HG03025 (cell line): ENCODE results near the gene POLR3B.
"Not testable (repeated sequence)": the region's sequence is repeated elsewhere in the genome, so short reads cannot be mapped to it uniquely, and the experiment has no call there.

ENCODE experiments used
- ATAC-seq: cut with Tn5 transposase; IDR thresholded peaks from one replicate; pipeline ENCODE4 v1.9.1; 2021; ENCODE audit warnings: mild to moderate bottlenecking, moderate library complexity; ENCODE audit not compliant: unreplicated experiment, low FRiP score

Gene POLR3B

GRCh38 chr12:106446419-106447092, 89.0 kb downstream of the POLR3B start:
- ATAC-seq = no peak

DNA sequence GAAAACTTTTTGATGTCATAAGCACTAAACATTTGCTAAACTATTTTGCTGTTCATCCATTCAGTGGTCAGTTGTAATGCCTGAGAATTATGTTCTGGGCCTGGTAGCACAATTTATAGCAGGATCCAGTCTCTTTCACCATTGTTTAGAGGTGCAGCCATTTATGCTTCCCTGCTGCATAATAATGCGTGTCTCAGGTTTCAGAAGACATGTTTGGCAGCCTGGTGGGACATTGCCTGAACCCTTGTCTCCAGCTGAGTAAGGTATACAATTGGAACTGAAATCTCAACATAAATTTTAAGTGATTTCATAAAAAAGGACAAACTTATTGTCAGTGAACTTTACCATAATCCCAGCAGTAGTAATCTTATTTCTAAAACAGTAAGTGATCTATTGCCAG, 94.8 kb downstream of the POLR3B start:
- no peak for ATAC-seq

DNA sequence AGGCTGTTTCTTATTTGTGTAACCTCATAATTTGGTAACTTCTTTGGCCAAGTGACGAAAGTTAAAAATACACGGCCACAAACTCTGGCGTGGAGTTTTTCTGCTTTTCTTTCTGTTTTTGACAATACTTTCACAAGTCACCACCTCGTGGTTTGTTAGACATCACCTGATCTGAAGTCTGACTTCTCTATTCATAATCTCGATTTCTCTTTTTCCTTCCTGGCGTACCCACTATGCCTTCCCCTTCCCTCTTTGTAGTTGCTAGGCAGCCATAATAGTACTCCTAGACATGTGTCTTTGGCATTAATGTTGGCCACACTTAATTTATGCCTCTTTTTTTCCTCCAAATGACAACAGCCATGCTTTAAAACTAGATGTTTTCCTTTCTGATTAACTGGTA, 97.6 kb downstream of the POLR3B start:
- no peak for ATAC-seq

- no peak for ATAC-seq
Observed at GRCh38 chr12:106459124-106459523, 101.6 kb downstream of the POLR3B start.

- no peak for ATAC-seq
Observed at GRCh38 chr12:106459534-106459933, 102.0 kb downstream of the POLR3B start.

GRCh38 chr12:106461730-106462129, 104.2 kb downstream of the POLR3B start:
- ATAC-seq = no peak

DNA sequence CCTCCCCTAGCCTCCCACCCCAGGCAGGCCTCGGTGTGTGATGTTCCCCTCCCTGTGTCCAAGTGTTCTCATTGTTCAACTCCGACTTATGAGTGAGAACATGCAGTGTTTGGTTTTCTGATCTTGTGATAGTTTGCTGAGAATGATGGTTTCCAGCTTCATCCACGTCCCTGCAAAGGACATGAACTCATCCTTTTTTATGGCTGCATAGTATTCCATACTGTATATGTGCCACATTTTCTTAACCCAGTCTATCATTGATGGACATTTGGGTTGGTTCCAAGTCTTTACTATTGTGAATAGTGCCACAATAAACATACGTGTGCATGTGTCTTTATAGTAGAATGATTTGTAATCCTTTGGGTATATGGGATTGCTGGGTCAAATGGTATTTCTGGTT, 108.1 kb downstream of the POLR3B start:
- not testable (repeated sequence) for ATAC-seq

GRCh38 chr12:106475662-106476061, 118.1 kb downstream of the POLR3B start:
- not testable (repeated sequence) for ATAC-seq

- not testable (repeated sequence) for ATAC-seq
Observed at GRCh38 chr12:106477627-106478026, 120.1 kb downstream of the POLR3B start.

DNA sequence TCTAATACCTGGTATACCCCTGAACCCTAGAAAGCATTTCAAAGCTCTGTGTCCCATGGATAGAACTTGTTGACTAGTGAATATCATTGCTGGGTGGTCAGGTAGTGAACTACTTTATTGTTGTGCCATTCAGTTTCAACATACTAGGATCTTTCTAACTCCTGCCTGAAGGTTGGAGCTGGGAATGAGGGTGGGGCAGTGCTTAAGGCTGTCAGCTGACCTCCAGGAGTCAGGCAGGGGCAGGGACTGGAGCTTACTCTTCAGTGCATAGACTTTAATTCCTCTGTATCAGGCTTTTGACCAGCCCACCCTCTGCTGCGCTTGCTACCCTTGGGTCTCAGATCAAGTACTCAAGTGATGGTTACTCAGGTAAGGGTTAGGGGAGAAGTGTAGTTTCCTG, 122.7 kb downstream of the POLR3B start:
- no peak for ATAC-seq

DNA sequence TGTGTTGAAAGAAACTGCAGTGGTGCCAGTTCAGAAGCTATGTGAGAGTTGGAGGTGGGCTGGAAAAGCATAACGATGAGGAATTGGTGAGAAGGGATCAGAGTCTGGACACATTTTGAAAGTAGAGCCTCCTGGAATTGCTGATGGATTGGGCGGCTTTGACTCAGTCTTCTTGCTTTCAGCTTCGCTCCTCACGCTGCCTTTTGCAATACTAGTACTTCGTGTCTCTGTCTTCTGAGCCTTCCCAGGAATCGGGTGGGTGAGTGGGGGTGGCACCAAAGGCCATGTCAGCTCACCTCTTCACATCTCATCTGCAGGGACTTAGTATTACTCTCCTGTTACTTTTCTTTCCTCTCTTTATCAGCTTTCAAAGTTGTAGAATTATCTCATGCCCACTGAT, 123.7 kb downstream of the POLR3B start:
- no peak for ATAC-seq

DNA sequence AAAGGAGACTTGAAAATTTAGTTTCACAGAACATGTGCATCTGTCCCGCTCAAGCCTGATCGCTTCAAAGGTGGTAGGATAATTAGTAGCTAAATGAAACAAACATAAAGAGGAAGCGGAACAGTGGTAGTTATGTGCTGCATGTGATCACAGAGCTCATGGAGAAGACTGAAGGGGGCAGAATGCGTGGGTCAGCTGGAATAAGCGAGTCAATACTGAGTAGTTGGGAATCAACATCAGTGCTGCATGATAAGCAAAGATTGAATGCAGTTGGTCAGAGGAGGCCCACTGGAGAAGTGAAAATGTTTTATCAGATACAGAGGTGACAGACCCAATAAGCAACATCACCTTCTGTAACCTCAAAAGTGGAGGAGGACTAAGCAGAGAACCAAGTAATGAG, 130.1 kb downstream of the POLR3B start:
- ATAC-seq = no peak

- ATAC-seq = no peak
Observed at GRCh38 chr12:106488884-106489283, 131.3 kb downstream of the POLR3B start.

GRCh38 chr12:106490264-106490663, 132.7 kb downstream of the POLR3B start:
- ATAC-seq = no peak

DNA sequence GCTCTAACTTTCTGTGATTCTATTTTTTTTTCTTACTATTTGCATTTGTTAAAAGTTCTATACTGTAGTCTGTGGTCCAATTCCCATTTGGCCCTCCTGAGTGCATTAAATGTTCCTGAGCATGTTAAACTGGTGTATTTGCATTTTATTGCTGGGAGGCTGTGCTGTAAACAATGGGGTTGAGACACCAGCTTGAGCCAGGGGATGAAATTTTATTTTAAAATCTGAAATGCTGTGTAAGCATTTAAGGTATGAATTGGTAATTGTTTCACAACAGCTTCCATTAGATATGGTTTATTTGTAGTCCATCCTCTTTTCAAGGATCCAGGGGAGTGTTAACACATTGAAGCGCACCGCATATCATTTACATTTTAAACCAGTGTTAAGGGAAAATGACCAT, 135.3 kb downstream of the POLR3B start:
- ATAC-seq = no peak

GRCh38 chr12:106493531-106493930, 136.0 kb downstream of the POLR3B start:
- ATAC-seq = no peak

- no peak for ATAC-seq
Observed at GRCh38 chr12:106495354-106495965, 137.9 kb downstream of the POLR3B start.

DNA sequence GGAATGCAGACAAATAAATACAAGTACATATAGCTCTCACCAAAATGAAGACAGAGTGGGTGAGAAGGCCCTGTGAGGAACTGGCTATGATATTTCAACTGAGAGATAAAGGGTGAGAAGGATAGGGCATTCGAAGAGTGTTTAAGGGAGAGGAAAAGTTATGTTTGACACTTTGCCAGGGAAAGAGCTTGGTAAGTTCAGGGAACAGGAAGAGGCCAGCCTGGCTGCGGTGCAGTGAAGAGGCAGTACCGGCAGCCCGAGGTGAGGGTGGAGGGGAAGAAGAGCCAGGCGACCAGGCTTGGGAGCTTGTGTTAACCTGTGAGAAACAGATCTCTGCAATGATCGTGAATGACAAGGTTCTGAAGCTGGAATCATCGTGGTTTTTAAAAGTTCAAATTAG, 140.5 kb downstream of the POLR3B start:
- no peak for ATAC-seq

DNA sequence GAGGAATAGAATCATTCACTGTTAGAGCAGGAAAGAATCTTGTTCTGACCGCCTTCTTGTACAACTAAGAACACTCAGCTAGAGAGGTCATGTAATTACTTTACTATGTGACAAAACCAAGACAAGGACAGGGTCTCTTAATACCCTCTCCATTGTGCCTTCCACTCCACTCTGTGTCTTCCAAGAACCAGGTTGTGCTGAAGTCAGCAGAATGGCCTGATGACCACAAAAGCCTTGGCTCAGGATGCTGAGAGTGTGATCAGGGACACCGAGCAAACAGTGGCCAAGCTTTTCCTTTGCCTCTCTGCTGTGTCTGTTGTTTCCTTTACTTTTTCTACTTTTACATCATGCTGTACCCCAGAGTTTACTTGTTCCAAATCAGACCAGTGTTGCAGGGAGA, 142.1 kb downstream of the POLR3B start:
- ATAC-seq = no peak

- ATAC-seq = no peak
Observed at GRCh38 chr12:106506691-106507090, 149.1 kb downstream of the POLR3B start.

DNA sequence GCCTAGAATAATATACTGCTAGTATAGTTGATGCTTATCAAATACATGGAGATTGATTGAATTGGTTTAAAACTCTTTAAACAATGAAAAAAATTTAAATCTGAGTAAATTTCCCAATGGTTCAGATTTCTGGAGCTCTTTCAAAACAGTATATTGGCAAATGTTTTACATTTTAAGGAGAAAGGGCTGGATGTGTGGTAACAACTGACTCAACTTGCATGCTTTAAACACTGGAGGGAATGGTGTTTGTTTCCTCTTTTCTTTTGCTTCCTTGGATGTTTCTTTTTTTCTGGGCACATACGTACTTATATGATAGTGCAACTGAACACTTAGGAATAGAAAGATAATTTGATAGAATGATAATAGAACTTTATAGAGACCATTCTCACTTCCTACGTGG, 151.4 kb downstream of the POLR3B start:
- ATAC-seq = no peak

- ATAC-seq = no peak
Observed at GRCh38 chr12:106511365-106511764, 153.8 kb downstream of the POLR3B start.
